ENCODE results near the gene CPNE9. TPM values are rescaled to one million over a fixed set of nuclear protein-coding genes. Genes with fewer than 3 reads are reported as not detected.

CPNE9 gene
- total and polyA plus RNA-seq, 2 experiments from 2014 or later: 7.0 to 8.8 TPM

GRCh38 chr3:9692416-9692815 is 11.2 kb upstream of the CPNE9 start (continued):
- TF ChIP-seq, protein P1, sequence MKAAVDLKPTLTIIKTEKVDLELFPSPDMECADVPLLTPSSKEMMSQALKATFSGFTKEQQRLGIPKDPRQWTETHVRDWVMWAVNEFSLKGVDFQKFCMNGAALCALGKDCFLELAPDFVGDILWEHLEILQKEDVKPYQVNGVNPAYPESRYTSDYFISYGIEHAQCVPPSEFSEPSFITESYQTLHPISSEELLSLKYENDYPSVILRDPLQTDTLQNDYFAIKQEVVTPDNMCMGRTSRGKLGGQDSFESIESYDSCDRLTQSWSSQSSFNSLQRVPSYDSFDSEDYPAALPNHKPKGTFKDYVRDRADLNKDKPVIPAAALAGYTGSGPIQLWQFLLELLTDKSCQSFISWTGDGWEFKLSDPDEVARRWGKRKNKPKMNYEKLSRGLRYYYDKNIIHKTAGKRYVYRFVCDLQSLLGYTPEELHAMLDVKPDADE (IDR thresholded peaks at IDR 0.05): no peak
- TF ChIP-seq POLR2AphosphoS5 (IDR thresholded peaks at IDR 0.05; ENCODE audit: low read depth) (no peak), CREB1 (CRISPR knock-in tag; IDR thresholded peaks at IDR 0.05; ENCODE audit: low read depth) (no peak), NANOG (IDR thresholded peaks at IDR 0.05; ENCODE audit: borderline replicate concordance) (no peak), EZH2 (IDR thresholded peaks at IDR 0.05; ENCODE audit: low read depth, unreplicated experiment) (no peak), ZNF114 (CRISPR knock-in tag; IDR thresholded peaks at IDR 0.05) (no peak), STAT1 (IDR thresholded peaks at IDR 0.05; ENCODE audit: unreplicated experiment) (no peak), CTCF (conservative IDR thresholded peaks at IDR 0.05; ENCODE audit: low read depth in 2 of 2) (no peak)

DNA sequence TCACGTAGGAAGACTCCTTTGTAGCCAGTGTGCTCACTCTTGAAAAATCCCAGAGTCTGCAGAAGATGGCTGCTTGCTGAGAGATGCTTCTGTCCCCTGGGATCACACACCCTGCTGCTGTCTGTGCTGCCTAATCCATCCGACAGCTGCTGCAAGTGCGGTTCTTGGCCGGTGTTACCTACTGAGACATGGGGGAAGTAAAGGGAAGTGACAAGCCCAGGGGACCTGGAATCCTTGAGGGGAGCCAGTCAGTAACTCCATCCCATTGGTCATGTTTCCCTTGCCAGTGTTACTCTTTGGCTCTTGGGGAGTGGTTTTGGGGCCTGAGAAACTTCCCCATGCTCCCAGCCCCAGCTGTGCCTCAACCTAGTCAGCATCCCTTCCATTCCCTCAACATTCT is 8.3 kb upstream of the CPNE9 start:
- H2AFZ ChIP-seq: no peak overlapping the region
- H3K27me3 ChIP-seq (ENCODE audit: insufficient read depth): no peaks in the 10 kb centered on the region
- H3K27ac ChIP-seq (ENCODE audit: low read depth): no peak overlapping the region
- no peak overlapping the region for H3K4me2 ChIP-seq
- no peaks in the 10 kb centered on the region for H3K4me1 Mint-ChIP-seq
- peaks cover 7% of the 10 kb centered on the region; the same call in 2 of the 3 replicates for H3K36me3 Mint-ChIP-seq (ENCODE audit: low read depth)
- no peaks in the 10 kb centered on the region for H3K36me3 ChIP-seq (ENCODE audit: insufficient read depth)
- no peak overlapping the region for H3K4me3 Mint-ChIP-seq
- H3K4me1 ChIP-seq (ENCODE audit: insufficient read depth): no peaks in the 10 kb centered on the region
- no peaks in the 10 kb centered on the region for H3K9me3 Mint-ChIP-seq
- H3K4me3 ChIP-seq: no peak overlapping the region
- no peaks in the 10 kb centered on the region for H3F3A ChIP-seq (replicated peaks; ENCODE audit: low read depth)
- no peaks in the 10 kb centered on the region; the same call in 1 of the 2 replicates for H4K20me1 ChIP-seq (replicated peaks; ENCODE audit: insufficient read depth)
- TF ChIP-seq CTCF (conservative IDR thresholded peaks at IDR 0.05; ENCODE audit: low read depth in 2 of 2): no peak
- TF ChIP-seq EZH2 (IDR thresholded peaks at IDR 0.05; ENCODE audit: low read depth, unreplicated experiment): no peak
- TF ChIP-seq NANOG (IDR thresholded peaks at IDR 0.05; ENCODE audit: borderline replicate concordance): no peak
- no peak for TF ChIP-seq REST (IDR thresholded peaks at IDR 0.05; ENCODE audit: unreplicated experiment)
- no peak for TF ChIP-seq EZH2phosphoT487 (IDR thresholded peaks at IDR 0.05; ENCODE audit: unreplicated experiment)
- no peak for TF ChIP-seq ZNF114 (CRISPR knock-in tag; IDR thresholded peaks at IDR 0.05)
- no peaks in the 10 kb centered on the region for H3K79me2 ChIP-seq (replicated peaks; ENCODE audit: insufficient read depth)
- DNase-seq (ENCODE audit: low spot score) (no peak), ATAC-seq (no peak)
- H3K27me3 Mint-ChIP-seq (ENCODE audit: insufficient read depth, low read depth, poor library complexity): peaks cover 2% of the 10 kb centered on the region
- H3K27ac Mint-ChIP-seq: no peak overlapping the region
- H3K9me2 ChIP-seq (ENCODE audit: insufficient read depth): no peaks in the 10 kb centered on the region
